Measurements from ENCODE around the gene RAPGEF1. TPM values are rescaled to one million over a fixed set of nuclear protein-coding genes. Genes with fewer than 3 reads are reported as not detected.
A peak's percentile ranks its signal among the peaks of the same experiment; 100 is the strongest.

Gene RAPGEF1
- total RNA-seq, 2 donors from 2014 or later: 170 to 175 TPM

GRCh38 chr9:131618785-131619184, 121.1 kb downstream of the RAPGEF1 start:
- Mint-ChIP-seq H3K9me3 (no peaks in the 10 kb centered on the region), H3K4me1 (ENCODE audit: low read depth) (no peaks in the 10 kb centered on the region), H3K27me3 (ENCODE audit: low read depth) (no peaks in the 10 kb centered on the region), H3K36me3 (ENCODE audit: insufficient read depth in 2 of 2) (peaks cover 10 to 34% of the 10 kb centered on the region in 2 donors), H3K27ac (peak overlapping the region; percentile 17), H3K4me3 (no peak overlapping the region)
- DNase-seq (no peak), ATAC-seq (replicated peaks in 1 of 2) (no peak)

- DNase-seq (no peak), ATAC-seq (replicated peaks in 1 of 2) (no peak)
- H3K27me3 Mint-ChIP-seq (ENCODE audit: low read depth): no peaks in the 10 kb centered on the region
- no peak overlapping the region for H3K27ac Mint-ChIP-seq
- H3K36me3 Mint-ChIP-seq (ENCODE audit: insufficient read depth in 2 of 2): peaks cover 11 to 32% of the 10 kb centered on the region in 2 donors
- no peaks in the 10 kb centered on the region for H3K4me1 Mint-ChIP-seq (ENCODE audit: low read depth)
- no peak overlapping the region for H3K4me3 Mint-ChIP-seq
- H3K9me3 Mint-ChIP-seq: no peaks in the 10 kb centered on the region
Observed at GRCh38 chr9:131618071-131618479, 121.8 kb downstream of the RAPGEF1 start.

GRCh38 chr9:131617611-131618010, 122.3 kb downstream of the RAPGEF1 start:
- Mint-ChIP-seq H3K4me1 (ENCODE audit: low read depth) (no peaks in the 10 kb centered on the region), H3K36me3 (ENCODE audit: insufficient read depth in 2 of 2) (peaks cover 12 to 30% of the 10 kb centered on the region in 2 donors), H3K4me3 (no peak overlapping the region), H3K27me3 (ENCODE audit: low read depth) (no peaks in the 10 kb centered on the region), H3K27ac (no peak overlapping the region), H3K9me3 (no peaks in the 10 kb centered on the region)
- DNase-seq (no peak), ATAC-seq (replicated peaks in 1 of 2) (no peak)

- H3K27ac Mint-ChIP-seq: peak overlapping the region; percentile 14
- DNase-seq: no peak
- H3K4me3 Mint-ChIP-seq: no peak overlapping the region
- no peaks in the 10 kb centered on the region for H3K27me3 Mint-ChIP-seq (ENCODE audit: low read depth)
- peaks cover under 1% of the 10 kb centered on the region for H3K4me1 Mint-ChIP-seq (ENCODE audit: low read depth)
- H3K9me3 Mint-ChIP-seq: no peaks in the 10 kb centered on the region
- no peak for ATAC-seq (replicated peaks in 1 of 2)
- peaks cover 12 to 31% of the 10 kb centered on the region in 2 donors for H3K36me3 Mint-ChIP-seq (ENCODE audit: insufficient read depth in 2 of 2)
Observed at GRCh38 chr9:131616983-131617604, 122.8 kb downstream of the RAPGEF1 start.

GRCh38 chr9:131614340-131614915, 125.4 kb downstream of the RAPGEF1 start:
- H3K4me1 Mint-ChIP-seq (ENCODE audit: low read depth): peaks cover 4% of the 10 kb centered on the region
- peak overlapping the region; percentile 83 for H3K27ac Mint-ChIP-seq
- peaks cover 12 to 24% of the 10 kb centered on the region in 2 donors for H3K36me3 Mint-ChIP-seq (ENCODE audit: insufficient read depth in 2 of 2)
- H3K27me3 Mint-ChIP-seq (ENCODE audit: low read depth): no peaks in the 10 kb centered on the region
- H3K4me3 Mint-ChIP-seq: no peak overlapping the region
- DNase-seq (no peak), ATAC-seq (replicated peaks in 1 of 2) (no peak)
- H3K9me3 Mint-ChIP-seq: no peaks in the 10 kb centered on the region

- Mint-ChIP-seq H3K27ac (no peak overlapping the region), H3K4me3 (no peak overlapping the region), H3K9me3 (no peaks in the 10 kb centered on the region), H3K27me3 (ENCODE audit: low read depth) (no peaks in the 10 kb centered on the region), H3K36me3 (ENCODE audit: insufficient read depth in 2 of 2) (peaks cover 12 to 22% of the 10 kb centered on the region in 2 donors), H3K4me1 (ENCODE audit: low read depth) (peaks cover 4% of the 10 kb centered on the region)
- peak in 1 of 2 donors; percentile 24 for ATAC-seq (replicated peaks in 1 of 2)
- no peak for DNase-seq
Observed at GRCh38 chr9:131613921-131614320, 126.0 kb downstream of the RAPGEF1 start.

GRCh38 chr9:131612851-131613250, 127.0 kb downstream of the RAPGEF1 start:
- no peak for DNase-seq
- peak overlapping the region; percentile 22 for H3K27ac Mint-ChIP-seq
- H3K36me3 Mint-ChIP-seq (ENCODE audit: insufficient read depth in 2 of 2): peaks cover 12 to 16% of the 10 kb centered on the region in 2 donors
- no peak for ATAC-seq (replicated peaks in 1 of 2)
- H3K4me1 Mint-ChIP-seq (ENCODE audit: low read depth): peaks cover 4% of the 10 kb centered on the region
- H3K27me3 Mint-ChIP-seq (ENCODE audit: low read depth): no peaks in the 10 kb centered on the region
- H3K9me3 Mint-ChIP-seq: no peaks in the 10 kb centered on the region
- no peak overlapping the region for H3K4me3 Mint-ChIP-seq

GRCh38 chr9:131611586-131612315, 128.1 kb downstream of the RAPGEF1 start:
- DNase-seq (no peak), ATAC-seq (replicated peaks in 1 of 2) (no peak)
- no peaks in the 10 kb centered on the region for H3K9me3 Mint-ChIP-seq
- H3K36me3 Mint-ChIP-seq (ENCODE audit: insufficient read depth in 2 of 2): peaks cover 12 to 13% of the 10 kb centered on the region in 2 donors
- no peaks in the 10 kb centered on the region for H3K27me3 Mint-ChIP-seq (ENCODE audit: low read depth)
- H3K27ac Mint-ChIP-seq: peak overlapping the region; percentile 0
- peaks cover 4% of the 10 kb centered on the region for H3K4me1 Mint-ChIP-seq (ENCODE audit: low read depth)
- H3K4me3 Mint-ChIP-seq: no peak overlapping the region

- peaks cover 7 to 9% of the 10 kb centered on the region in 2 donors for H3K36me3 Mint-ChIP-seq (ENCODE audit: insufficient read depth in 2 of 2)
- peaks cover 8% of the 10 kb centered on the region for H3K4me1 Mint-ChIP-seq (ENCODE audit: low read depth)
- H3K27ac Mint-ChIP-seq: no peak overlapping the region
- DNase-seq (no peak), ATAC-seq (replicated peaks in 1 of 2) (no peak)
- H3K4me3 Mint-ChIP-seq: no peak overlapping the region
- H3K27me3 Mint-ChIP-seq (ENCODE audit: low read depth): no peaks in the 10 kb centered on the region
- H3K9me3 Mint-ChIP-seq: no peaks in the 10 kb centered on the region
Observed at GRCh38 chr9:131610231-131610761, 129.6 kb downstream of the RAPGEF1 start.

- peaks cover 8% of the 10 kb centered on the region for H3K4me1 Mint-ChIP-seq (ENCODE audit: low read depth)
- H3K9me3 Mint-ChIP-seq: no peaks in the 10 kb centered on the region
- H3K27me3 Mint-ChIP-seq (ENCODE audit: low read depth): no peaks in the 10 kb centered on the region
- ATAC-seq (replicated peaks in 1 of 2): no peak
- no peak overlapping the region for H3K27ac Mint-ChIP-seq
- H3K4me3 Mint-ChIP-seq: no peak overlapping the region
- H3K36me3 Mint-ChIP-seq (ENCODE audit: insufficient read depth in 2 of 2): peaks cover 8 to 9% of the 10 kb centered on the region in 2 donors
- no peak for DNase-seq
Observed at GRCh38 chr9:131609099-131609830, 130.6 kb downstream of the RAPGEF1 start.

GRCh38 chr9:131608493-131609037, 131.3 kb downstream of the RAPGEF1 start:
- DNase-seq (no peak), ATAC-seq (replicated peaks in 1 of 2) (no peak)
- Mint-ChIP-seq H3K27ac (peak overlapping the region; percentile 35), H3K27me3 (ENCODE audit: low read depth) (no peaks in the 10 kb centered on the region), H3K4me3 (no peak overlapping the region), H3K4me1 (ENCODE audit: low read depth) (peaks cover 8% of the 10 kb centered on the region), H3K36me3 (ENCODE audit: insufficient read depth in 2 of 2) (peaks cover 6 to 11% of the 10 kb centered on the region in 2 donors), H3K9me3 (no peaks in the 10 kb centered on the region)

- peaks cover 8% of the 10 kb centered on the region for H3K4me1 Mint-ChIP-seq (ENCODE audit: low read depth)
- peak overlapping the region; percentile 70 for H3K27ac Mint-ChIP-seq
- H3K4me3 Mint-ChIP-seq: no peak overlapping the region
- no peak for ATAC-seq (replicated peaks in 1 of 2)
- H3K27me3 Mint-ChIP-seq (ENCODE audit: low read depth): no peaks in the 10 kb centered on the region
- peaks cover 2 to 15% of the 10 kb centered on the region in 2 donors for H3K36me3 Mint-ChIP-seq (ENCODE audit: insufficient read depth in 2 of 2)
- no peak for DNase-seq
- no peaks in the 10 kb centered on the region for H3K9me3 Mint-ChIP-seq
Observed at GRCh38 chr9:131607591-131607990, 132.3 kb downstream of the RAPGEF1 start.
